ENCODE data around the gene STON1. TPM values are rescaled to one million over a fixed set of nuclear protein-coding genes. Genes with fewer than 3 reads are reported as not detected.

STON1 gene
- total and polyA plus RNA-seq, 3 donors from 2014 or later: 3.8 to 5.7 (median 5.1) TPM

- no peak for DNase-seq
- no peaks in the 10 kb centered on the region for H3K36me3 ChIP-seq (ENCODE audit: low read depth, missing control alignments)
- H3K4me1 ChIP-seq: no peaks in the 10 kb centered on the region
- no peak overlapping the region for H3K4me3 ChIP-seq
- no peaks in the 10 kb centered on the region for H3K27me3 ChIP-seq
- H3K27ac ChIP-seq: no peak overlapping the region
- H3K9me3 ChIP-seq: no peaks in the 10 kb centered on the region
- no peak for TF ChIP-seq POLR2A (IDR thresholded peaks at IDR 0.05)
- no peak for TF ChIP-seq CTCF (IDR thresholded peaks at IDR 0.05)
- intact Hi-C loops (cut with DNase I; ENCODE audit: low total_unique reads): no loop called here
Measured at GRCh38 chr2:48626047-48626446, 96.1 kb downstream of the STON1 start.

- Histone ChIP-seq H3K4me3 (no peak overlapping the region), H3K4me1 (no peaks in the 10 kb centered on the region), H3K9me3 (no peaks in the 10 kb centered on the region), H3K36me3 (ENCODE audit: low read depth, missing control alignments) (no peaks in the 10 kb centered on the region), H3K27me3 (no peaks in the 10 kb centered on the region), H3K27ac (no peak overlapping the region)
- DNase-seq: no peak
- no peak for TF ChIP-seq POLR2A (IDR thresholded peaks at IDR 0.05)
- TF ChIP-seq CTCF (IDR thresholded peaks at IDR 0.05): no peak
- 52 to 57% methylated on average over 5 of the region's 5 CpGs for WGBS, 2 donors
- intact Hi-C loops (cut with DNase I; ENCODE audit: low total_unique reads): no loop called here
Measured at GRCh38 chr2:48633143-48633542, 103.2 kb downstream of the STON1 start.

- WGBS, 2 donors: 83 to 93% methylated on average over 2 of the region's 2 CpGs
- Histone ChIP-seq H3K4me3 (no peak overlapping the region), H3K4me1 (no peaks in the 10 kb centered on the region), H3K36me3 (ENCODE audit: low read depth, missing control alignments) (no peaks in the 10 kb centered on the region), H3K27me3 (no peaks in the 10 kb centered on the region), H3K9me3 (no peaks in the 10 kb centered on the region), H3K27ac (no peak overlapping the region)
- DNase-seq: no peak
- TF ChIP-seq POLR2A (IDR thresholded peaks at IDR 0.05) (no peak), CTCF (IDR thresholded peaks at IDR 0.05) (no peak)
- intact Hi-C loops (cut with DNase I; ENCODE audit: low total_unique reads): no loop called here
Measured at GRCh38 chr2:48635786-48636185, 105.8 kb downstream of the STON1 start.

- no peak overlapping the region for H3K4me3 ChIP-seq
- H3K27me3 ChIP-seq: no peaks in the 10 kb centered on the region
- no peaks in the 10 kb centered on the region for H3K4me1 ChIP-seq
- WGBS, 2 donors: 77 to 87% methylated on average over 1 of the region's 1 CpG
- H3K27ac ChIP-seq: no peak overlapping the region
- DNase-seq: no peak
- no peaks in the 10 kb centered on the region for H3K9me3 ChIP-seq
- intact Hi-C loops (cut with DNase I; ENCODE audit: low total_unique reads): no loop called here
- no peaks in the 10 kb centered on the region for H3K36me3 ChIP-seq (ENCODE audit: low read depth, missing control alignments)
- TF ChIP-seq CTCF (IDR thresholded peaks at IDR 0.05) (no peak), POLR2A (IDR thresholded peaks at IDR 0.05) (no peak)
Measured at GRCh38 chr2:48638261-48638660, 108.3 kb downstream of the STON1 start.

Small RNAs within 50 kb of the gene (small RNA-seq; reads per million reads assigned to genes)
- gene RNU6-282P (0 reads per million in 2 donors), gene TPT1P11 (0 reads per million in 2 donors)

Other genes starting within 250 kb of the STON1 start
- 10 to 100 TPM; 25.6 to 25.7 TPM for gene FOXN2, start 215.5 kb upstream of the STON1 start, total RNA-seq
- 10.2 TPM for gene FOXN2, start 215.5 kb upstream of the STON1 start, polyA plus RNA-seq (ENCODE audit: insufficient read depth, low read depth, low replicate concordance)
- 10 to 100 TPM; 48.5 to 58.6 TPM for gene PPP1R21, start 89.4 kb upstream of the STON1 start, total RNA-seq
- 25.3 TPM for gene PPP1R21, start 89.4 kb upstream of the STON1 start, polyA plus RNA-seq (ENCODE audit: insufficient read depth, low read depth, low replicate concordance)
- gene GTF2A1L, start 87.7 kb downstream of the STON1 start, total RNA-seq: 10 to 100 TPM; 24.4 to 36.1 TPM
- 99.0 TPM for gene GTF2A1L, start 87.7 kb downstream of the STON1 start, polyA plus RNA-seq (ENCODE audit: insufficient read depth, low read depth, low replicate concordance)
- 1 to 10 TPM; 1.5 to 7.5 TPM for gene LHCGR, start 225.6 kb downstream of the STON1 start, total RNA-seq
- 2.1 TPM for gene LHCGR, start 225.6 kb downstream of the STON1 start, polyA plus RNA-seq (ENCODE audit: insufficient read depth, low read depth, low replicate concordance)

All from testis (tissue), 3 donors.